PC-3 (cell line): ENCODE measurements around the gene OLFML2A.

Experiments used
- CTCF ChIP-seq: fragments of 300-600 bp; sonication (generic); conservative IDR thresholded peaks from 2 replicates; pipeline ENCODE4 v1.5.1; 2017; ENCODE audit warnings: antibody characterized with exemption, low read depth, mild to moderate bottlenecking, low read length
- EZH2 ChIP-seq: fragments of 300-600 bp; sonication (generic); IDR thresholded peaks from one replicate; pipeline ENCODE4 v1.6.1; 2017; ENCODE audit warnings: antibody characterized with exemption, mild to moderate bottlenecking, low read length; ENCODE audit not compliant: unreplicated experiment
- EZH2phosphoT487 ChIP-seq: fragments of 300-600 bp; sonication (generic); IDR thresholded peaks from 2 replicates; pipeline ENCODE4 v1.6.1; 2018; ENCODE audit warnings: mild to moderate bottlenecking, antibody characterized with exemption, low read length, borderline replicate concordance

DNA sequence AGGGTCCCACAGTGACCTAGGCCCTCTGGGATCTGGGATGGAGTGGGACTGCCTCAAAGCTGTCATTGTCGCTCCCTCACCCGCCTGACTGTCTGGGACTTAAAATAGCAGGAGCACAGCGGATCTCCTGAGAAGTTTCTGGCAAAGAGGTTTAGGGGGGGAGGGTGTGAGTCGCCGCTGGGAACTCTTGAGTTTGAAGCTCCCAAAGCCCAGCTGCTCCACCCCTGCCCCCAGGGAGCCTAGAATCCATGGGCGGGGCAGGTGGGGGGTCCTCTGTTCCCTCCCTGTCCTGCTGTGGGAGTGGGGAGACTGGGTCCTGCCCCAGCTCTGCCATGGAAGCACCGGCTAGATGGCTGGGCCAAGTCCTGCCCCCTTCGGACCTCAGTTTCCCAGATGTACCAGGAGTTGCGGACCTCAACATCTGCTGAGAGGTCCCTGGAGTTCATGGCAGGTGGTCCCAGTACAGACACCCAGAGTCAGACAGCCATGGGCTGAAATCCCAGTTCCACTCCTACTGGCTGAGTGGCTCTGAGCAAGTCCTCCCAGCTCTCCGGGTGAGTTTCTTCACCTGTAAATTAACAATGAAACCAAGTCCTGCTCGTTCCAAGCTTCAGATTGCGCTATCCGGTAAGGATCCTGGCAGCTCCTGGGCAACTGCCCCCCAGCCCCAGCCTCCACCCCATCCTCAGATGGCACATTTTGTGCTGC lies 75.3 kb downstream of the OLFML2A start:
- TF ChIP-seq CTCF (no peak), EZH2 (no peak), EZH2phosphoT487 (no peak)
